Neuronal stem cell (in vitro differentiated cells): ENCODE results near the gene KANSL2.
"Not testable (repeated sequence)": the region's sequence is repeated elsewhere in the genome, so short reads cannot be mapped to it uniquely, and the experiment has no call there.

Experiments used
- DNase-seq: peaks from one replicate; pipeline ENCODE4 v3.0.0-alpha.2; 2013; ENCODE audit warnings: low spot score
- H2AFZ ChIP-seq: one replicate; pipeline ENCODE4 v1.6.1; 2013; ENCODE audit warnings: mild to moderate bottlenecking, low read length, inconsistent platforms
- H2AK5ac ChIP-seq: 2 replicates; pipeline ENCODE4 v1.6.1; 2013; ENCODE audit warnings: low read depth, mild to moderate bottlenecking, inconsistent platforms, low read length, moderate library complexity, mixed read lengths
- H2BK120ac ChIP-seq: 2 replicates; pipeline ENCODE4 v1.6.1; 2013; ENCODE audit warnings: low read depth, mild to moderate bottlenecking, inconsistent platforms, low read length, moderate library complexity, mixed read lengths
- H2BK12ac ChIP-seq: one replicate; pipeline ENCODE4 v1.6.1; 2013; ENCODE audit warnings: low read length, inconsistent platforms
- H2BK15ac ChIP-seq: 2 replicates; pipeline ENCODE4 v1.6.1; 2013; ENCODE audit warnings: mild to moderate bottlenecking, low read length, inconsistent platforms, mixed read lengths
- H2BK5ac ChIP-seq: one replicate; pipeline ENCODE4 v1.6.1; 2013; ENCODE audit warnings: inconsistent platforms, mild to moderate bottlenecking, low read length, moderate library complexity
- H3K14ac ChIP-seq: one replicate; pipeline ENCODE4 v1.6.1; 2013; ENCODE audit warnings: low read length, inconsistent platforms
- H3K18ac ChIP-seq: 2 replicates; pipeline ENCODE4 v1.6.1; 2013; ENCODE audit warnings: low read length, inconsistent platforms
- H3K23ac ChIP-seq: 2 replicates; pipeline ENCODE4 v1.6.1; 2013; ENCODE audit warnings: low read depth, mild to moderate bottlenecking, mixed read lengths, low read length, inconsistent platforms; ENCODE audit not compliant: poor library complexity
- H3K27ac ChIP-seq: replicated peaks from 3 replicates; pipeline ENCODE4 v1.5.1; 2013; ENCODE audit warnings: low read length, inconsistent platforms
- H3K27me3 ChIP-seq, 3 experiments: 2 replicates each; pipeline ENCODE4 v1.6.1; 2013; ENCODE audit warnings: low read length in 3 of 3, mild to moderate bottlenecking in 2 of 3, inconsistent platforms in 1 of 3, low read depth in 1 of 3, mixed read lengths in 1 of 3, moderate library complexity in 1 of 3; ENCODE audit not compliant: control insufficient read depth in 3 of 3, insufficient read depth in 3 of 3
- H3K36me3 ChIP-seq, 2 donors: replicated peaks in 1 of 2; 2 replicates each; pipeline ENCODE4 v1.6.1; 2013; ENCODE audit warnings: low read length in 2 of 2; ENCODE audit not compliant: control insufficient read depth in 2 of 2, insufficient read depth in 2 of 2
- H3K4ac ChIP-seq: 2 replicates; pipeline ENCODE4 v1.6.1; 2013; ENCODE audit warnings: inconsistent platforms, mild to moderate bottlenecking, low read length, moderate library complexity
- H3K4me1 ChIP-seq, 2 donors: 1 replicate in 1 of 2; 2 replicates in 1 of 2; pipeline ENCODE4 v1.6.1; 2013; ENCODE audit warnings: low read length in 2 of 2, low read depth in 1 of 2; ENCODE audit not compliant: control insufficient read depth in 2 of 2, insufficient read depth in 1 of 2
- H3K4me2 ChIP-seq: one replicate; pipeline ENCODE4 v1.6.1; 2013; ENCODE audit warnings: mild to moderate bottlenecking, low read length, inconsistent platforms; ENCODE audit not compliant: insufficient read depth, poor library complexity, severe bottlenecking
- H3K4me3 ChIP-seq, 2 donors: 2 replicates each; pipeline ENCODE4 v1.5.1; 2013; ENCODE audit warnings: low read length in 2 of 2, mild to moderate bottlenecking in 2 of 2, inconsistent platforms in 1 of 2, moderate library complexity in 1 of 2
- H3K79me1 ChIP-seq: one replicate; pipeline ENCODE4 v1.6.1; 2013; ENCODE audit warnings: low read depth, mild to moderate bottlenecking, inconsistent platforms, low read length, moderate library complexity
- H3K9ac ChIP-seq: one replicate; pipeline ENCODE4 v1.6.1; 2013; ENCODE audit warnings: mild to moderate bottlenecking, low read depth, low read length, inconsistent platforms; ENCODE audit not compliant: poor library complexity
- H3K9me3 ChIP-seq, 2 donors: replicated peaks in 1 of 2; 2 replicates each; pipeline versions ENCODE3 to v1.6.1; 2013; ENCODE audit warnings: low read length in 2 of 2, mild to moderate bottlenecking in 2 of 2, inconsistent platforms in 1 of 2, low read depth in 1 of 2, mixed read lengths in 1 of 2, moderate library complexity in 1 of 2; ENCODE audit not compliant: control insufficient read depth in 2 of 2, insufficient read depth in 1 of 2
- H4K8ac ChIP-seq: one replicate; pipeline ENCODE4 v1.6.1; 2013; ENCODE audit warnings: low read depth, mild to moderate bottlenecking, inconsistent platforms, low read length, moderate library complexity
- H4K91ac ChIP-seq: one replicate; pipeline ENCODE4 v1.6.1; 2013; ENCODE audit warnings: low read length, low read depth, mild to moderate bottlenecking, inconsistent platforms; ENCODE audit not compliant: poor library complexity
- WGBS, 2 donors: extraction: QIAGEN DNeasy Blood & Tissue Kit; methylation state at CpG; one replicate each; pipeline ENCODE4 v1.1.7; 2013; ENCODE audit warnings: missing lambda C conversion rate in 2 of 2, mixed read lengths in 1 of 2; ENCODE audit not compliant: insufficient read length in 2 of 2, insufficient replicate concordance in 1 of 2; ENCODE audit errors: extremely low coverage in 2 of 2; 5-methylcytosine and 5-hydroxymethylcytosine counted together

KANSL2 gene

DNA sequence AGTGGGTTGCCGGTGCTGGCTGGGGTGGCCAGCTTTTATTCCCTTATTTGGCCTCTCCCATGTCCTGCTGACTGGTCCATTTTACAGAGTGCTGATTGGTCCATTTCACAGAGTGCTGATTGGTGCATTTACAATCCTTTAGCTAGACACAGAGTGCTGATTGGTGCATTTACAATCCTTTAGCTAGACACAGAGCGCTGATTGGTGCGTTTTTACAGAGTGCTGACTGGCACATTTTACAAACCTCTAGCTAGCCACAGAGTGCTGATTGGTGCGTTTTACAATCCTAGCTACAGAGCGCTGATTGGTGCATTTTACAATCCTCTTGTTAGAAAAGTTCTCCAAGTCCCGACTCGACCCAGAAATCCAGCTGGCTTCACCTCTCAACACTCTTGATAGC is 59.0 kb downstream of the KANSL2 start:
- not testable (repeated sequence) for DNase-seq, H2BK15ac ChIP-seq, H3K4me3 ChIP-seq, H3K4me1 ChIP-seq, H2AK5ac ChIP-seq, H3K27ac ChIP-seq, H3K18ac ChIP-seq, H4K8ac ChIP-seq, H3K23ac ChIP-seq, H3K27me3 ChIP-seq, H2AFZ ChIP-seq, H4K91ac ChIP-seq, H3K9me3 ChIP-seq, H2BK12ac ChIP-seq, H3K4me2 ChIP-seq, H3K36me3 ChIP-seq, H3K14ac ChIP-seq, H3K9ac ChIP-seq, H3K4ac ChIP-seq, H2BK5ac ChIP-seq, H3K79me1 ChIP-seq, H2BK120ac ChIP-seq
- WGBS, 2 donors = no CpG with 5 or more reads among the region's 7 CpGs

DNA sequence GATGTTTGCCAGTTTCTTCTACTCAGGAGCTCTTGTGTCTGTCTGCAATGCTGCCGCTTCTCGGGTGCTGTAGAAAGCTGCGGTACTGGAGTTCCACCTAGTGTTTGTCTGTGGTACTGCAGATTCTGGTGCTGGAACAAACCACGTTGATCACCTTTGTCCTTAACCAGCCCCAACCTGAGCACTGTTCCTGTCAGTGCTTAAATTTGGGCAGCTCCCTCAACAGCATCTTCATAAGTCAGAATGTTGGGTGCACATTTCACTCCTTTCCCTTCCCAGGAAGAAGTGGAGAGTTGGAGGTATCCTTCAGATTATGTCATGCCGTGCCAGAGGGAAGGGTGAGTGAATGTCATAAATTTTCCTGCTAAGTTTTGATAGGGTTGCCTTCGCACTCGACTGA is 63.5 kb downstream of the KANSL2 start:
- no peak overlapping the region for H2BK5ac ChIP-seq
- peaks cover 0 to 7% of the 10 kb centered on the region in 2 donors for H3K9me3 ChIP-seq
- H2AFZ ChIP-seq = peak overlapping the region; percentile 50
- H2AK5ac ChIP-seq = no peak overlapping the region
- H2BK15ac ChIP-seq = no peak overlapping the region
- no peak overlapping the region for H3K9ac ChIP-seq
- H4K91ac ChIP-seq = no peak overlapping the region
- no peak overlapping the region for H3K18ac ChIP-seq
- WGBS, 2 donors = no CpG with 5 or more reads among the region's 7 CpGs
- no peak overlapping the region for H3K4me3 ChIP-seq
- H3K23ac ChIP-seq = no peak overlapping the region
- H3K27me3 ChIP-seq = no peaks in the 10 kb centered on the region
- H3K4me2 ChIP-seq = no peak overlapping the region
- peak; percentile 89 for DNase-seq
- H3K14ac ChIP-seq = no peak overlapping the region
- H3K27ac ChIP-seq = no peak overlapping the region
- no peaks in the 10 kb centered on the region for H3K4me1 ChIP-seq
- H3K4ac ChIP-seq = no peak overlapping the region
- H4K8ac ChIP-seq = no peak overlapping the region
- H3K36me3 ChIP-seq = no peaks in the 10 kb centered on the region
- H2BK120ac ChIP-seq = no peak overlapping the region
- no peak overlapping the region for H2BK12ac ChIP-seq
- no peaks in the 10 kb centered on the region for H3K79me1 ChIP-seq

DNA sequence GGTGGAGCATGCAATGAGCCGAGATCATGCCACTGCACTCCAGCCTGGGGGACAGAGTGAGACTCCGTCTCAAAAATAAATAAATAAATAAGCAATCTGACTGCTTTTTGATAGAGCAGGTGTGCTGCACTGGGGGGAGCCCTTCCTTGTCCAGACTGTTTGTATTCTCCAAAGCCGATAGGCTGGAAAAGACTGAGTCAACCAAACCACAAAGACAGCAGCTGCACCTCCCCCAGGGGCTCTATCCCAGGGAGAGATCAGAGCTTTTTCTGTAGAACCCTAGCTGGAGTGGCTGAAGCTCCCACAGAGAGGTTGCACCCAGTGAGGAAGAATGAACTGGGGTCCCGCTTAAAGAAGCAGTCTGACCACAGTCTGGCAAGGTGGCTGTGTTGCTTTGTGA is 66.4 kb downstream of the KANSL2 start:
- Histone ChIP-seq H3K18ac (no peak overlapping the region), H3K4me1 (no peaks in the 10 kb centered on the region), H3K4ac (no peak overlapping the region), H2AFZ (no peak overlapping the region), H3K27ac (no peak overlapping the region), H3K27me3 (no peaks in the 10 kb centered on the region), H2BK5ac (no peak overlapping the region), H3K79me1 (no peaks in the 10 kb centered on the region), H3K4me2 (no peak overlapping the region), H3K9ac (no peak overlapping the region), H4K8ac (no peak overlapping the region), H2AK5ac (no peak overlapping the region), H4K91ac (no peak overlapping the region), H2BK120ac (no peak overlapping the region), H3K9me3 (peaks cover 0 to 7% of the 10 kb centered on the region in 2 donors), H3K23ac (no peak overlapping the region), H3K14ac (no peak overlapping the region), H3K4me3 (no peak overlapping the region), H2BK12ac (no peak overlapping the region), H3K36me3 (no peaks in the 10 kb centered on the region), H2BK15ac (no peak overlapping the region)
- DNase-seq = no peak
- WGBS, 2 donors = no CpG with 5 or more reads among the region's 4 CpGs

DNA sequence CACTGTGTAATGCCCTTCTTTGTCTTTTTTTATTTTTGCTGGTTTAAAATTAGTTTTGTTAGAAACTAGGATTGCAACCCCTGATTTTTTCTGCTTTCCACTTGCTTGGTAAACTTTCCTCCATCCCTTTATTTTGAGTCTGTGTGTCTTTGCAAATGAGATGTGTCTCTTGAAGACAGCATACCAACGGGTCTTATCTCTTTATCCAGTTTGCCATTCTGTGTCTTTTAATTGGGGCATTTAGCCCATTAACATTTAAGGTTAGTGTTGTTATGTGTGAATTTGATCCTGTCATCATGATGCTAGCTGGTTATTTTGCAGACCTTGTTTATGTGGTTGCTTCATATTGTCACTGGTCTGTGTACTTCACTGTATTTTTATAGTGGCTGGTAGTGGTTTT is 68.7 kb downstream of the KANSL2 start:
- H3K36me3 ChIP-seq = no peaks in the 10 kb centered on the region
- H2BK12ac ChIP-seq = no peak overlapping the region
- H3K9me3 ChIP-seq = peaks cover 0 to 7% of the 10 kb centered on the region in 2 donors
- H3K79me1 ChIP-seq = no peaks in the 10 kb centered on the region
- H3K27me3 ChIP-seq = no peaks in the 10 kb centered on the region
- no peak overlapping the region for H2AK5ac ChIP-seq
- no peak for DNase-seq
- H3K27ac ChIP-seq = no peak overlapping the region
- no peak overlapping the region for H2BK5ac ChIP-seq
- H4K8ac ChIP-seq = no peak overlapping the region
- H3K4me3 ChIP-seq = no peak overlapping the region
- H3K18ac ChIP-seq = no peak overlapping the region
- no peak overlapping the region for H4K91ac ChIP-seq
- no CpG with 5 or more reads among the region's 1 CpG for WGBS, 2 donors
- H3K4ac ChIP-seq = no peak overlapping the region
- no peak overlapping the region for H3K23ac ChIP-seq
- H2AFZ ChIP-seq = no peak overlapping the region
- H3K9ac ChIP-seq = no peak overlapping the region
- H3K4me1 ChIP-seq = no peaks in the 10 kb centered on the region
- H2BK120ac ChIP-seq = no peak overlapping the region
- H3K14ac ChIP-seq = no peak overlapping the region
- no peak overlapping the region for H2BK15ac ChIP-seq
- H3K4me2 ChIP-seq = no peak overlapping the region
